Activated CD4-positive, alpha-beta memory T cell treated with anti-CD3 and anti-CD28 coated beads for 36 hours (primary cell): Measurements from ENCODE around the gene EIF5. TPM values are rescaled to one million over a fixed set of nuclear protein-coding genes. Genes with fewer than 3 reads are reported as not detected.

ENCODE experiments used
- CTCF ChIA-PET: fragments of 350-600 bp; sonication (Branson Sonifier 250); formaldehyde crosslinking; loops from one replicate; lab custom pipeline; 2021; ENCODE audit warnings: antibody characterized with exemption, inconsistent platforms; lab: Charles Lee
- POLR2A ChIA-PET: fragments of 350-600 bp; sonication (Branson Sonifier 250); formaldehyde crosslinking; loops from one replicate; lab custom pipeline; 2021; ENCODE audit warnings: antibody characterized with exemption; lab: Charles Lee
- DNase-seq: peaks from one replicate; pipeline ENCODE4 v3.0.0-alpha.2; 2020
- H3K27ac Mint-ChIP-seq: one replicate; pipeline ENCODE4 v1.8.0; 2021; ENCODE audit warnings: mixed read lengths
- H3K27me3 Mint-ChIP-seq: one replicate; pipeline ENCODE4 v1.8.0; 2021; ENCODE audit warnings: mixed read lengths
- H3K36me3 Mint-ChIP-seq: one replicate; pipeline ENCODE4 v1.8.0; 2021; ENCODE audit warnings: mixed read lengths
- H3K4me1 Mint-ChIP-seq: one replicate; pipeline ENCODE4 v1.8.0; 2021; ENCODE audit warnings: low read depth, mixed read lengths
- H3K4me3 Mint-ChIP-seq: one replicate; pipeline ENCODE4 v1.8.0; 2021; ENCODE audit warnings: mild to moderate bottlenecking, mixed read lengths
- H3K9me3 Mint-ChIP-seq: one replicate; pipeline ENCODE4 v1.8.0; 2021; ENCODE audit warnings: mixed read lengths
- intact Hi-C: fragments of 100-400 bp; cut with micrococcal nuclease; formaldehyde crosslinking; loops from one replicate; pipeline ENCODE4 v1.15.1; 2023
- total RNA-seq, 2 experiments: library from RNA; stranded (reverse); gene quantifications; one replicate each; pipeline ENCODE4 v1.2.3, GENCODE V29; 2021

Gene EIF5
- total RNA-seq, 2 experiments from 2014 or later = 192 to 196 TPM

- POLR2A ChIA-PET = no interaction called here
- no peak for DNase-seq
- Mint-ChIP-seq H3K27me3 (no peaks in the 10 kb centered on the region), H3K36me3 (no peaks in the 10 kb centered on the region), H3K27ac (no peak overlapping the region), H3K9me3 (no peaks in the 10 kb centered on the region), H3K4me3 (no peak overlapping the region), H3K4me1 (no peaks in the 10 kb centered on the region)
- CTCF ChIA-PET = no interaction called here
- intact Hi-C loops = no loop called here
Measured at GRCh38 chr14:103312006-103312635, 21.9 kb upstream of the EIF5 start.

- CTCF ChIA-PET = interaction anchor here (0.9 kb wide), 1 partner anchor 20 kb away, joined by 3 read pairs; the partner anchor contains the start of gene EIF5
- Mint-ChIP-seq H3K4me1 (no peaks in the 10 kb centered on the region), H3K27me3 (peaks cover 9% of the 10 kb centered on the region), H3K27ac (no peak overlapping the region), H3K9me3 (no peaks in the 10 kb centered on the region), H3K36me3 (no peaks in the 10 kb centered on the region), H3K4me3 (no peak overlapping the region)
- intact Hi-C loops = no loop called here
- no peak for DNase-seq
- POLR2A ChIA-PET = no interaction called here
Measured at GRCh38 chr14:103313704-103314103, 20.3 kb upstream of the EIF5 start.

GRCh38 chr14:103314496-103315277 is 19.4 kb upstream of the EIF5 start:
- ChIA-PET CTCF (interaction anchor here (0.9 kb wide), 1 partner anchor 19 kb away, joined by 3 read pairs; the partner anchor contains the start of gene EIF5), POLR2A (no interaction called here)
- H3K36me3 Mint-ChIP-seq = no peaks in the 10 kb centered on the region
- DNase-seq = no peak
- no peaks in the 10 kb centered on the region for H3K9me3 Mint-ChIP-seq
- H3K27me3 Mint-ChIP-seq = peaks cover 14% of the 10 kb centered on the region
- no peak overlapping the region for H3K4me3 Mint-ChIP-seq
- no peak overlapping the region for H3K27ac Mint-ChIP-seq
- intact Hi-C loops = no loop called here
- H3K4me1 Mint-ChIP-seq = no peaks in the 10 kb centered on the region

- ChIA-PET CTCF (no interaction called here), POLR2A (no interaction called here)
- no peak overlapping the region for H3K4me3 Mint-ChIP-seq
- H3K4me1 Mint-ChIP-seq = no peaks in the 10 kb centered on the region
- H3K27ac Mint-ChIP-seq = no peak overlapping the region
- intact Hi-C loops = no loop called here
- no peaks in the 10 kb centered on the region for H3K9me3 Mint-ChIP-seq
- H3K27me3 Mint-ChIP-seq = peaks cover 14% of the 10 kb centered on the region
- no peaks in the 10 kb centered on the region for H3K36me3 Mint-ChIP-seq
- DNase-seq = no peak
Measured at GRCh38 chr14:103315351-103315911, 18.6 kb upstream of the EIF5 start.

GRCh38 chr14:103315941-103316340 is 18.1 kb upstream of the EIF5 start:
- H3K27me3 Mint-ChIP-seq = peaks cover 14% of the 10 kb centered on the region
- CTCF ChIA-PET = no interaction called here
- no peaks in the 10 kb centered on the region for H3K4me1 Mint-ChIP-seq
- POLR2A ChIA-PET = no interaction called here
- no peak overlapping the region for H3K27ac Mint-ChIP-seq
- DNase-seq = no peak
- H3K36me3 Mint-ChIP-seq = no peaks in the 10 kb centered on the region
- H3K9me3 Mint-ChIP-seq = no peaks in the 10 kb centered on the region
- intact Hi-C loops = no loop called here
- H3K4me3 Mint-ChIP-seq = no peak overlapping the region

GRCh38 chr14:103316721-103317121 is 17.3 kb upstream of the EIF5 start:
- Mint-ChIP-seq H3K36me3 (no peaks in the 10 kb centered on the region), H3K4me3 (no peak overlapping the region), H3K9me3 (no peaks in the 10 kb centered on the region), H3K4me1 (no peaks in the 10 kb centered on the region), H3K27me3 (peaks cover 14% of the 10 kb centered on the region), H3K27ac (no peak overlapping the region)
- POLR2A ChIA-PET = no interaction called here
- CTCF ChIA-PET = no interaction called here
- no peak for DNase-seq
- intact Hi-C loops = no loop called here

GRCh38 chr14:103317251-103317650 is 16.8 kb upstream of the EIF5 start:
- ChIA-PET POLR2A (no interaction called here), CTCF (no interaction called here)
- H3K27ac Mint-ChIP-seq = no peak overlapping the region
- intact Hi-C loops = no loop called here
- no peaks in the 10 kb centered on the region for H3K36me3 Mint-ChIP-seq
- no peaks in the 10 kb centered on the region for H3K9me3 Mint-ChIP-seq
- H3K4me1 Mint-ChIP-seq = no peaks in the 10 kb centered on the region
- no peak for DNase-seq
- peaks cover 14% of the 10 kb centered on the region for H3K27me3 Mint-ChIP-seq
- H3K4me3 Mint-ChIP-seq = no peak overlapping the region

GRCh38 chr14:103317976-103318580 is 16.0 kb upstream of the EIF5 start:
- ChIA-PET CTCF (no interaction called here), POLR2A (no interaction called here)
- intact Hi-C loops = no loop called here
- H3K4me1 Mint-ChIP-seq = no peaks in the 10 kb centered on the region
- H3K27ac Mint-ChIP-seq = no peak overlapping the region
- no peaks in the 10 kb centered on the region for H3K9me3 Mint-ChIP-seq
- DNase-seq = no peak
- H3K36me3 Mint-ChIP-seq = no peaks in the 10 kb centered on the region
- H3K4me3 Mint-ChIP-seq = no peak overlapping the region
- H3K27me3 Mint-ChIP-seq = peaks cover 14% of the 10 kb centered on the region

GRCh38 chr14:103318750-103319419 is 15.2 kb upstream of the EIF5 start:
- no peak overlapping the region for H3K27ac Mint-ChIP-seq
- no peaks in the 10 kb centered on the region for H3K4me1 Mint-ChIP-seq
- no peaks in the 10 kb centered on the region for H3K36me3 Mint-ChIP-seq
- no peaks in the 10 kb centered on the region for H3K9me3 Mint-ChIP-seq
- CTCF ChIA-PET = no interaction called here
- no peak for DNase-seq
- POLR2A ChIA-PET = no interaction called here
- H3K4me3 Mint-ChIP-seq = no peak overlapping the region
- H3K27me3 Mint-ChIP-seq = peaks cover 14% of the 10 kb centered on the region
- intact Hi-C loops = no loop called here

- ChIA-PET CTCF (no interaction called here), POLR2A (no interaction called here)
- no peak overlapping the region for H3K27ac Mint-ChIP-seq
- H3K36me3 Mint-ChIP-seq = no peaks in the 10 kb centered on the region
- H3K4me3 Mint-ChIP-seq = no peak overlapping the region
- H3K9me3 Mint-ChIP-seq = no peaks in the 10 kb centered on the region
- intact Hi-C loops = no loop called here
- H3K27me3 Mint-ChIP-seq = peaks cover 14% of the 10 kb centered on the region
- H3K4me1 Mint-ChIP-seq = no peaks in the 10 kb centered on the region
- DNase-seq = no peak
Measured at GRCh38 chr14:103319422-103319821, 14.6 kb upstream of the EIF5 start.

- Mint-ChIP-seq H3K27me3 (peaks cover 2% of the 10 kb centered on the region), H3K4me3 (no peak overlapping the region), H3K9me3 (no peaks in the 10 kb centered on the region), H3K27ac (no peak overlapping the region), H3K4me1 (no peaks in the 10 kb centered on the region), H3K36me3 (no peaks in the 10 kb centered on the region)
- no peak for DNase-seq
- CTCF ChIA-PET = interaction anchor here (0.6 kb wide), 1 partner anchor 990 kb away, joined by 3 read pairs; no protein-coding TSS in a partner anchor
- intact Hi-C loops = no loop called here
- POLR2A ChIA-PET = no interaction called here
Measured at GRCh38 chr14:103326078-103326477, 8.0 kb upstream of the EIF5 start.

- intact Hi-C loops = no loop called here
- no peak for DNase-seq
- H3K27me3 Mint-ChIP-seq = peaks cover 3% of the 10 kb centered on the region
- ChIA-PET CTCF (no interaction called here), POLR2A (no interaction called here)
- H3K4me3 Mint-ChIP-seq = no peak overlapping the region
- H3K27ac Mint-ChIP-seq = no peak overlapping the region
- H3K36me3 Mint-ChIP-seq = peaks cover 2% of the 10 kb centered on the region
- peaks cover 13% of the 10 kb centered on the region for H3K4me1 Mint-ChIP-seq
- no peaks in the 10 kb centered on the region for H3K9me3 Mint-ChIP-seq
Measured at GRCh38 chr14:103328941-103329340, 5.1 kb upstream of the EIF5 start.
